HT-29 (cell line): ENCODE data around the gene RPE65. TPM values are rescaled to one million over a fixed set of nuclear protein-coding genes. Genes with fewer than 3 reads are reported as not detected.

Experiments
- small RNA-seq: library from RNA; depleted of rRNA; stranded (forward); fragments of <200 nt; gene quantifications from one replicate; pipeline ENCODE3, GENCODE V24; 2014
- total RNA-seq: library from RNA; depleted of rRNA; stranded (reverse); fragments of >200 nt; shearing (Covaris generic); gene quantifications from 2 replicates; pipeline ENCODE4 v1.2.3, GENCODE V29; 2014; rRNA removed

The RPE65 gene
- total RNA-seq, 1 experiment from 2014 or later, result not detected

Small RNA genes within 50 kb of the gene (small RNA-seq; reads per million reads assigned to genes)
- not detected for gene AL139413.1

Other genes with a start within 250 kb of the RPE65 start
- 29.0 and 30.8 TPM in 2 replicates for gene WLS, start 217.4 kb downstream of the RPE65 start, total RNA-seq
- gene DEPDC1, start 47.1 kb upstream of the RPE65 start, total RNA-seq, result 7.6 and 10.2 TPM in 2 replicates